Measurements from ENCODE around the gene CELA2A. TPM values are rescaled to one million over a fixed set of nuclear protein-coding genes. Genes with fewer than 3 reads are reported as not detected.

CELA2A gene
- total RNA-seq, 4 donors from 2014 or later: not detected

DNA sequence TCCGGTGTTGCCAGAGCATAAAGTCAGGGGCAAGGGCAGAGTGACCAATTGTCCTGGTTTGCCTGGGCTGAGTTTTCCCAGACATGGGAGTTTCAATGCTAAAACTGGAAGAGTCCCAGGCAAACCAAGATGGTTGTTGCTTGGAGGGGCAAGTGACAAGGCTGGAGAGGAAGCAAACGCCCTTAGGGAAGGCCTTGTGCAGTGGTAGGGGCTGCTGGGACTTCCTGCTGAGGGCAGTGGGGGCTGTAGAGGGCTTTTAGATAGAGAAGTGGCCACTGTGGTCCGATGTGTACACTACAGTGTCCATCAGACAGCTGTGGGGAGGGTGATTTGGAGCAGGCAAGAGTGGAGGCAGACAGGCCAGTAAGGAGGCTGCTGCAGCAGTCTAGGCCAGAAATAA, 7.0 kb upstream of the CELA2A start:
- no peaks in the 10 kb centered on the region for H3K36me3 ChIP-seq
- H3K4me3 ChIP-seq: no peak overlapping the region
- no peak for ATAC-seq
- H3K4me1 ChIP-seq: no peaks in the 10 kb centered on the region
- in situ Hi-C loops (cut with MboI; ENCODE audit: low sequenced_read_pairs in 4 of 4) (loop anchor here in 2 of 4 donors (25.0 kb wide), 2 partner anchors 312 to 337 kb away; no protein-coding TSS in a partner anchor), intact Hi-C loops (cut with DNase I; ENCODE audit: low total_unique reads) (no loop called here)
- DNase-seq: no peak
- H3K27me3 ChIP-seq: no peaks in the 10 kb centered on the region
- no peak for TF ChIP-seq POLR2A (IDR thresholded peaks at IDR 0.05)
- no peak for TF ChIP-seq CTCF (IDR thresholded peaks at IDR 0.05 in 4 of 5, conservative IDR thresholded peaks at IDR 0.05 in 1 of 5)
- H3K27ac ChIP-seq: no peak overlapping the region
- H3K9me3 ChIP-seq: no peaks in the 10 kb centered on the region

DNA sequence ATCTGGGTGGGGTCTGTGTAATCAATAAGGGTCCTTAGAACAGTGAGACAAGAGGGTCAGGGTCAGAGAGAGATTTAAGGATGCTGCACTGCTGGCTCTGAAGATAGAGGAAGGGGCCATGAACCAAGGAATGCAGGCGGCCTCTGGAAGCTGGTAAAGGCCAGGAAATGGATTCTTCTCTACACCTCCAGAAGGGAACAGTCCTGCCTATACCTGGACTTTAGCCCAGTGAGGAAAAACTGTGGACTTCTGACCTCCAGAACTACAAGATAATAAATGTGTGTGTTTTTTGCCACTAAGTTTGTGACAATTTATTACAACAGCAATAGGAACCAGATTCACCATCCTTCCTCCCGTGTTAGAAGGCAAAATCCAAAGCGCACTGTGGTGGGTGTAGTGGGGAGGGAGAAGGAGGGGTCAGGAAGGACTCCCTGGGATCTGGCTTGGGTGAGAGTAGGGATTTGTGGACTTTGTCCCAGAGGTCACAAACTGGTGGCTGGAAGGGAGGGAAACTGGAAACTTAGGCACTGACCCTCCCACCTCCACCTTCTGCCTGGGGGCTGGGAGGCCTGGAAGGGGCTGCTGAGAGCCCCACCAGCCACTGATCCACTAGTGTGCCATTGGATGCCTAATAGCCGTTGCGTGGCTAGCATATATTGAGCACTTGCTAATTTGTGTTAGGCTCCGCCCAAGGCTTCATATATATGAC, 5.4 kb upstream of the CELA2A start:
- no peak overlapping the region for H3K27ac ChIP-seq
- ATAC-seq (no peak), DNase-seq (no peak)
- no peak for TF ChIP-seq CTCF (IDR thresholded peaks at IDR 0.05 in 4 of 5, conservative IDR thresholded peaks at IDR 0.05 in 1 of 5)
- no peak for TF ChIP-seq POLR2A (IDR thresholded peaks at IDR 0.05)
- in situ Hi-C loops (cut with MboI; ENCODE audit: low sequenced_read_pairs in 4 of 4) (no loop called here), intact Hi-C loops (cut with DNase I; ENCODE audit: low total_unique reads) (no loop called here)
- H3K4me1 ChIP-seq: no peaks in the 10 kb centered on the region
- no peaks in the 10 kb centered on the region for H3K9me3 ChIP-seq
- H3K27me3 ChIP-seq: no peaks in the 10 kb centered on the region
- no peak overlapping the region for H3K4me3 ChIP-seq
- no peaks in the 10 kb centered on the region for H3K36me3 ChIP-seq

- H3K27me3 ChIP-seq: no peaks in the 10 kb centered on the region
- H3K4me1 ChIP-seq: no peaks in the 10 kb centered on the region
- ATAC-seq (no peak), DNase-seq (no peak)
- intact Hi-C loops (cut with DNase I; ENCODE audit: low total_unique reads) (no loop called here), in situ Hi-C loops (cut with MboI; ENCODE audit: low sequenced_read_pairs in 4 of 4) (no loop called here)
- H3K4me3 ChIP-seq: no peak overlapping the region
- no peaks in the 10 kb centered on the region for H3K9me3 ChIP-seq
- H3K27ac ChIP-seq: no peak overlapping the region
- H3K36me3 ChIP-seq: no peaks in the 10 kb centered on the region
- TF ChIP-seq CTCF (IDR thresholded peaks at IDR 0.05 in 4 of 5, conservative IDR thresholded peaks at IDR 0.05 in 1 of 5): no peak
- no peak for TF ChIP-seq POLR2A (IDR thresholded peaks at IDR 0.05)
These were observed 4.3 kb upstream of the CELA2A start for GRCh38 chr1:15452216-15452615.

DNA sequence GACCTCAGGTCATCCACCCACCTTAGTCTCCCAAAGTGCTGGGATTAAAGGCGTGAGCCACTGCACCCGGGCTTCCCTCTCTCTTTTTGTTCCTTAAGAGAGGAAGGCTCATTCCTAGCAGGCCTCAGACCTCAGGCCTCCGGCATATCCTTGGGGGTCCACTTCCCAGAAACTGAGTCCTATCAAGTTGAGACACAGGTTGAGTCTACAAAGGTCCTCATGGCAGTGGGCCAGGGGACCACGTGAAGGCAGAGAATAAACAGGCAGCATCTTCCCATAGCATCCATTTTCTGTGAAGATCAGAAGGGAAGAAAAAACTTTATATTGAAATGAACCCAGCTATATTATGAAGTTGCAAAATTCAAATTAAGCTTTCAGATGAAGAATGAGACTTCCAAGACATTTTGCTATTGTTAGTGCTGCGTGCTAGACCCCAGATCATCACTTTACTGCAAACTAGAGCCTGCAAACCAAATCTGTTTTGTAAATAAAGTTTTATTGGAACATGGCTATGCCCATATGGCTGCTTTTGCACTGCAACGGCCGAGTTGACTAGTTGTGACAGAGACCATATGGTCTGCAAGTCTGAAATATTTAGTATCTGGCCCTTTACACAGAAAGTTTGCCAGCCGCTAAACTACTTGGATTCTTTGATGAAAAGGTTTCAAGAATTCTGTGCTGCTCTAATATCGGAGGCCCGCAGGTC, 3.5 kb upstream of the CELA2A start:
- H3K4me3 ChIP-seq: no peak overlapping the region
- no peaks in the 10 kb centered on the region for H3K27me3 ChIP-seq
- ATAC-seq: no peak
- no peaks in the 10 kb centered on the region for H3K9me3 ChIP-seq
- DNase-seq: no peak
- H3K27ac ChIP-seq: no peak overlapping the region
- no peak for TF ChIP-seq POLR2A (IDR thresholded peaks at IDR 0.05)
- no peaks in the 10 kb centered on the region for H3K4me1 ChIP-seq
- intact Hi-C loops (cut with DNase I; ENCODE audit: low total_unique reads) (no loop called here), in situ Hi-C loops (cut with MboI; ENCODE audit: low sequenced_read_pairs in 4 of 4) (no loop called here)
- no peaks in the 10 kb centered on the region for H3K36me3 ChIP-seq

DNA sequence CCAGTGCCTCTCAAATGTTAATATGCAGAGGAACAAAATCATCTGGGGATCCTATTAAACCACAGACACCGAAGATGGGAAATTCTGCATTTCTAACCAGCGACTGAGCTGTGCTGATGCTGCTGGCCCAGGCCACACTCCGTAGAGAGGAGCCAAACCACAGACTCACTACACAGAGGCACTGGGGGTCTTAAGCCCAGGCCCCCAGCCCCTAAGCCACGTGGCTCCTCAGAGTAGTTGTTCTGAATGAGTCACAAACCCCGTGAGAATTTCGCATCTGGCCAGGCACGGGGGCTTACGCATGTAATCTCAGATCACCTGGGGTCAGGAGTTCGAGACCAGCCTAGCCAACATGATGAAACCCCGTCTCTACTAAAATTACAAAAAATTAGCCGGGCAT, 2.8 kb upstream of the CELA2A start:
- intact Hi-C loops (cut with DNase I; ENCODE audit: low total_unique reads) (no loop called here), in situ Hi-C loops (cut with MboI; ENCODE audit: low sequenced_read_pairs in 4 of 4) (no loop called here)

More for the DNA sequence above, 2.8 kb upstream of the CELA2A start:
- Histone ChIP-seq H3K27me3 (no peaks in the 10 kb centered on the region), H3K4me3 (no peak overlapping the region), H3K27ac (no peak overlapping the region), H3K9me3 (no peaks in the 10 kb centered on the region), H3K4me1 (no peaks in the 10 kb centered on the region), H3K36me3 (no peaks in the 10 kb centered on the region)
- DNase-seq (no peak), ATAC-seq (no peak)
- no peak for TF ChIP-seq CTCF (IDR thresholded peaks at IDR 0.05 in 4 of 5, conservative IDR thresholded peaks at IDR 0.05 in 1 of 5)
- TF ChIP-seq POLR2A (IDR thresholded peaks at IDR 0.05): no peak

All from gastrocnemius medialis (tissue), 4 donors.